ENCODE data around the gene MT1G. TPM values are rescaled to one million over a fixed set of nuclear protein-coding genes. Genes with fewer than 3 reads are reported as not detected.
"Not testable (repeated sequence)": the region's sequence is repeated elsewhere in the genome, so short reads cannot be mapped to it uniquely, and the experiment has no call there.

Gene MT1G
- total RNA-seq, 4 donors from 2014 or later: 41.1 to 87.7 (median 49.2) TPM; not detected in 1

- no peaks in the 10 kb centered on the region for H3K9me3 ChIP-seq
- DNase-seq (ENCODE audit: low spot score in 2 of 2): no peak
- peaks cover 0 to 9% (median 5%) of the 10 kb centered on the region in 4 donors for H3K4me1 ChIP-seq
- no peaks in the 10 kb centered on the region for H3K36me3 ChIP-seq
- TF ChIP-seq POLR2A (IDR thresholded peaks at IDR 0.05) (no peak), CTCF (IDR thresholded peaks at IDR 0.05) (no peak), EP300 (IDR thresholded peaks at IDR 0.05) (no peak)
- H3K4me3 ChIP-seq: peak overlapping the region in 2 of 4 donors; percentile 20 to 22
- 5 to 12% methylated on average over 32 of the region's 32 CpGs for WGBS, 2 donors
- no peak overlapping the region for H3K27ac ChIP-seq
- peaks cover 0 to 55% of the 10 kb centered on the region in 2 donors for H3K27me3 ChIP-seq
Observed at GRCh38 chr16:56675685-56676210, 7.9 kb upstream of the MT1G start.

GRCh38 chr16:56674570-56674969, 6.7 kb upstream of the MT1G start:
- not testable (repeated sequence) for DNase-seq (ENCODE audit: low spot score in 2 of 2); H3K4me3 ChIP-seq; H3K9me3 ChIP-seq; H3K36me3 ChIP-seq; H3K27ac ChIP-seq
- Histone ChIP-seq H3K4me1 (peaks cover 0 to 16% (median 7%) of the 10 kb centered on the region in 4 donors), H3K27me3 (peaks cover 0 to 67% of the 10 kb centered on the region in 2 donors)
- WGBS, 2 donors: 88 to 90% methylated on average over 6 of the region's 6 CpGs

- Histone ChIP-seq H3K27ac (no peak overlapping the region), H3K9me3 (no peaks in the 10 kb centered on the region), H3K4me3 (no peak overlapping the region), H3K27me3 (peaks cover 0 to 74% of the 10 kb centered on the region in 2 donors), H3K4me1 (peaks cover 0 to 23% (median 9%) of the 10 kb centered on the region in 4 donors), H3K36me3 (no peaks in the 10 kb centered on the region)
- 47 to 54% methylated on average over 12 of the region's 12 CpGs for WGBS, 2 donors
- DNase-seq (ENCODE audit: low spot score in 2 of 2): no peak
- TF ChIP-seq EP300 (IDR thresholded peaks at IDR 0.05) (peak in 1 of 2 donors; percentile 21), CTCF (IDR thresholded peaks at IDR 0.05) (peak; percentile 27 to 65 (median 42)), POLR2A (IDR thresholded peaks at IDR 0.05) (no peak)
Observed at GRCh38 chr16:56673921-56674320, 6.1 kb upstream of the MT1G start.

GRCh38 chr16:56672761-56673536, 5.1 kb upstream of the MT1G start:
- WGBS, 2 donors: 82 to 86% methylated on average over 11 of the region's 11 CpGs
- Histone ChIP-seq H3K4me3 (no peak overlapping the region), H3K27me3 (peaks cover 0 to 83% of the 10 kb centered on the region in 2 donors)

GRCh38 chr16:56672171-56672570, 4.3 kb upstream of the MT1G start:
- WGBS, 2 donors: 68 to 84% methylated on average over 3 of the region's 3 CpGs
- not testable (repeated sequence) for H3K9me3 ChIP-seq; H3K27ac ChIP-seq; H3K36me3 ChIP-seq; DNase-seq (ENCODE audit: low spot score in 2 of 2); H3K4me3 ChIP-seq
- H3K27me3 ChIP-seq: peaks cover 0 to 91% of the 10 kb centered on the region in 2 donors
- H3K4me1 ChIP-seq: peaks cover 0 to 39% (median 14%) of the 10 kb centered on the region in 4 donors

More at GRCh38 chr16:56672761-56673536, 5.1 kb upstream of the MT1G start:
- H3K27ac ChIP-seq: no peak overlapping the region
- H3K9me3 ChIP-seq: no peaks in the 10 kb centered on the region
- no peaks in the 10 kb centered on the region for H3K36me3 ChIP-seq
- TF ChIP-seq POLR2A (IDR thresholded peaks at IDR 0.05): no peak
- TF ChIP-seq CTCF (IDR thresholded peaks at IDR 0.05): no peak
- no peak for TF ChIP-seq EP300 (IDR thresholded peaks at IDR 0.05)
- DNase-seq (ENCODE audit: low spot score in 2 of 2): no peak
- peaks cover 0 to 31% (median 11%) of the 10 kb centered on the region in 4 donors for H3K4me1 ChIP-seq

- WGBS, 2 donors: 60 to 62% methylated on average over 2 of the region's 2 CpGs
- peak in 1 of 2 donors; percentile 27 for TF ChIP-seq EP300 (IDR thresholded peaks at IDR 0.05)
- H3K36me3 ChIP-seq; DNase-seq (ENCODE audit: low spot score in 2 of 2); H3K27ac ChIP-seq; H3K4me3 ChIP-seq; H3K9me3 ChIP-seq: not testable (repeated sequence)
- H3K4me1 ChIP-seq: peaks cover 0 to 39% (median 14%) of the 10 kb centered on the region in 4 donors
- H3K27me3 ChIP-seq: peaks cover 0 to 95% of the 10 kb centered on the region in 2 donors
Observed at GRCh38 chr16:56671691-56672090, 3.8 kb upstream of the MT1G start.
